Fibroblast of the aortic adventitia (primary cell): ENCODE measurements around the gene KLK13. TPM values are rescaled to one million over a fixed set of nuclear protein-coding genes. Genes with fewer than 3 reads are reported as not detected.
A peak's percentile ranks its signal among the peaks of the same experiment; 100 is the strongest.

Experiments
- DNase-seq: peaks from one replicate; pipeline ENCODE4 v3.0.0-alpha.2; 2010; ENCODE audit warnings: low read depth
- H3K4me3 ChIP-seq: 2 replicates; pipeline ENCODE4 v1.5.1; 2011; ENCODE audit warnings: low read depth, mild to moderate bottlenecking, control low read depth, low read length, moderate library complexity
- total RNA-seq: library from RNA; depleted of rRNA; stranded (reverse); fragments of >200 nt; gene quantifications from 2 replicates; pipeline ENCODE4 v1.2.3, GENCODE V29; 2012; ENCODE audit warnings: low replicate concordance
- TF ChIP-seq, protein P1 (sequence below): IDR thresholded peaks from 2 replicates; pipeline ENCODE4 v1.5.1; 2011; ENCODE audit warnings: mild to moderate bottlenecking, low read length, control low read depth, inconsistent platforms; ENCODE audit not compliant: insufficient read depth

Gene KLK13
- total RNA-seq, 1 donor, result not detected

DNA sequence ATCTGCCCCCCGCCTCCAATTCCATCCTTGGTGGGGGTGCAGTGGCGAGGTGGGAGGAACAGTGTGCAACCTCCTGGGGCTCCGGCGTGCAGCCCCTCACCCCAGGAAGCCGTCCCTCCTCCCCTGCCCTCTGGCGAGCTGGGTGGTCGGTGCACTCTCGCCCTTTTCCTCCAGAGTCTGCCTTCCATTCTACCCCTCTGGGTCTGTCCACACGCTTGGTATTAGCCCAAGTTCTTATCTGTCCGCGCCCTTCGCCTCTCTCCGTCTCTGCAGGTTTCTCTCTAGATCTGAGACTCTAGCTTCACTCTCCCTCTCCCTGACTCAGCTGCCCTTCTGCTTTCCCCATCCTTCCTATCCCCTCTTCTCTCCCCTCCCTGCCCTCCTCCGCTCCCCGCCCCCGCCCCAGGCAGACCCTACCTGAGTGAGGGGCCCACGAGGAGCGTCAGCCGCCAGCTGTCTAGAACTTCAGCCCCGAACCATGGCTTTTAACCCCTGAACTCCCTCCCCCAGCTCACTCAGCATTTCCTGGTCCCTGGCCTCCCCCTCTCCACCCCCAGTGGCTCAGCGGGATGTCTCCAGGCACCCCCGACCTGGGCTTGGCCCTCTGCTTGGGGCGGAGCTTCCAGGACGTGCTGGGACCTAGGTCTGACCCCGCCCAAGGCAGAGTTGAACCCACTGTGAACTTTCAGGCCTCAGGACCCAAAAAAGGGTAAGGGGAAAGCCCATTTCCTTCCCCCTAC, 499 bp upstream of the KLK13 start:
- peak overlapping the region; percentile 28 for H3K4me3 ChIP-seq

DNA sequence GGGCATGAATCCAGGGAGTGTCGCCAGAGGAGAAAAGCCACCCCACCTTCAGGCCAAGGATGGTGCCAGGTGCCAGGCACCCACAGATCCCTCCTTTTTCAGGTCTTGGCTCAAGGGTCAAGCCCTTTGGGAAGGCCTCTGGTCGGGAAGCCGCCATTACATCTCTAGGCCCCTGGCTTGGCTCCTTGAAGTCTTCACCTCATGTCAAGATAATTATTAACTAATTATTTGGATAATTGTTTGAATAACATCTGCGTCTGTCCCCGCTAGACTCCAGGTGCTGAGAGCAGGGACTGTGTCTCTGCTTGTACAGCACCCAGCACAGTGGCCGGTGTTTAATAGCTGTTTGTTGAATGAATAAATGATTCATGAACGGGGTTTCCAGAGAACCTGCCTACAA, 1.2 kb downstream of the KLK13 start:
- H3K4me3 ChIP-seq, result no peak overlapping the region
- TF ChIP-seq, protein P1, sequence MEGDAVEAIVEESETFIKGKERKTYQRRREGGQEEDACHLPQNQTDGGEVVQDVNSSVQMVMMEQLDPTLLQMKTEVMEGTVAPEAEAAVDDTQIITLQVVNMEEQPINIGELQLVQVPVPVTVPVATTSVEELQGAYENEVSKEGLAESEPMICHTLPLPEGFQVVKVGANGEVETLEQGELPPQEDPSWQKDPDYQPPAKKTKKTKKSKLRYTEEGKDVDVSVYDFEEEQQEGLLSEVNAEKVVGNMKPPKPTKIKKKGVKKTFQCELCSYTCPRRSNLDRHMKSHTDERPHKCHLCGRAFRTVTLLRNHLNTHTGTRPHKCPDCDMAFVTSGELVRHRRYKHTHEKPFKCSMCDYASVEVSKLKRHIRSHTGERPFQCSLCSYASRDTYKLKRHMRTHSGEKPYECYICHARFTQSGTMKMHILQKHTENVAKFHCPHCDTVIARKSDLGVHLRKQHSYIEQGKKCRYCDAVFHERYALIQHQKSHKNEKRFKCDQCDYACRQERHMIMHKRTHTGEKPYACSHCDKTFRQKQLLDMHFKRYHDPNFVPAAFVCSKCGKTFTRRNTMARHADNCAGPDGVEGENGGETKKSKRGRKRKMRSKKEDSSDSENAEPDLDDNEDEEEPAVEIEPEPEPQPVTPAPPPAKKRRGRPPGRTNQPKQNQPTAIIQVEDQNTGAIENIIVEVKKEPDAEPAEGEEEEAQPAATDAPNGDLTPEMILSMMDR, result no peak
- DNase-seq, result no peak

More for the DNA sequence above, 499 bp upstream of the KLK13 start:
- TF ChIP-seq, protein P1, result no peak
- DNase-seq, result no peak

DNA sequence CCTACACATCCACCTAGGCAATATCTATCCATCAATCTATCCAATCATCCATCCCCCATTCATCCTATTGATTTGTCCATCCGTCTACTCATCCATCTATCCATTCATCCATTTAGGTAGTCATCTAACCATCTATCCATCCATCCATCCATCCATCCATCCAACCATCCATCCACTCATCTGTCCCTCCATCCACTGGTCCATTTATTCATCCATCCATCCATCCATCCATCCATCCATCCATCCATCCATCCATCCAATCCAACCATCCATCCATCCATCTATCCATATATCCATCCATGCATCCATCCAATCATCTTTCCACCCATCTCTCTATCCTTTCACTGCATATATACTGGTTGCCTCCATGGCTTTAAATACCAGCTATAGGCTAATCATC, 3.9 kb downstream of the KLK13 start:
- TF ChIP-seq, protein P1, result no peak
- DNase-seq, result no peak
- no peak overlapping the region for H3K4me3 ChIP-seq

DNA sequence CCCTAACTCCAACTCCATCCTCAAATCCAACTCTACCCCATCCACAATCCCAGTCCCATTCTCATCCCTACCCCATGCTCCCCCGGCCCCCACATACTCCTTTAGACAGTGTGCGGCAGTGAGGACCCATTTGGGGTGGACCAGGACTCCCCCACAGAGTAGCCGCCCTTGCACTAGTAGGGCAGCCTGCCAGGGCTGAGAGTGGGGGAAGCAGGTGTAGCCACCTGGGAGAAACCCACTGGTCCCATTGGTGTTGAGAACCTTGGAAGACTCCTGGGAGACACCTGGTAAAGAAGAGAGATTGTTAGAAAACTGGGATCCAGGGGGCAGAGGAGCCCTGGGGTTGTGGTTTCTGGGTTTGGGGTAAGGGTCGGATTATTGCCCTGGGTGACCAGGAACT, 4.6 kb downstream of the KLK13 start:
- TF ChIP-seq, protein P1, result no peak
- DNase-seq, result no peak
- H3K4me3 ChIP-seq, result no peak overlapping the region

DNA sequence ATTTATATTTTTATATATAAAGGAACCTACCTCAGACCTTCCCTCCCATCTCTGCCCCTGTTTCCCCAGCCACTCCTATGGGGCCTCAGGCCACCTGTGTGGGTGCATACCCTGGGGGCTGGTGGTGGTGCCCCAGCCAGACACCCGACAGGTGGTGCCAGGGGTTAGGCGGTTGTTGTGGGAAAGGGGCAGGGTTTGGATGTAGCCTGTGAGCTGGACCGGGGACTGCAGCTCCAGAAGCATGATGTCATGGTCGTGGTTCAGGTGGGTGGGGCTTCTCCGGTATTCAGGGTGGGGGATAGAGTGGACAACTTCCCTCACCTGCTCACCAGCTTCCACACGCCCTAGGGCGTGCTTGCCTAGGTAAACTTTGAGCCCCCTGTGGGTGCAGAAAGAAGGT, 5.2 kb downstream of the KLK13 start:
- H3K4me3 ChIP-seq, result no peak overlapping the region
- TF ChIP-seq, protein P1, result no peak
- no peak for DNase-seq

DNA sequence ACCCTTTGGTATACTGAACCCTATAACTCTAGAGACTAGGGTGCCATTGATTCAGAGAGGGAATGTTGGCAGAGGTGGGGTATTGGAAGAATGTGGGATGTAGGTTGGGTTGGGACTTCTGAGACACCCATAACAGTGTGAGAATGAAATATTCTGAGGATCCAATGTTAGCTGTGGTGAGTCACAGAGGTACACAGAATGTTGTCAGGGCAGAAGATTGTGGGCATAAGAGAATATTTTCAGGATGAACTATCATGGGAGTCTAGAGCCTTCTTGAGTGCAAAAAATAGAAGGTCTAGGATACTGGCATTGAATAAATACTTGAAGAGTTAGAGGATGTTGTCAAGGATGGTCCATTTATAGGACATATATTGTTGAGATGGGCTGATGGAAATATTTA, 9.0 kb downstream of the KLK13 start:
- DNase-seq, result no peak
- no peak overlapping the region for H3K4me3 ChIP-seq
- TF ChIP-seq, protein P1, result no peak

DNA sequence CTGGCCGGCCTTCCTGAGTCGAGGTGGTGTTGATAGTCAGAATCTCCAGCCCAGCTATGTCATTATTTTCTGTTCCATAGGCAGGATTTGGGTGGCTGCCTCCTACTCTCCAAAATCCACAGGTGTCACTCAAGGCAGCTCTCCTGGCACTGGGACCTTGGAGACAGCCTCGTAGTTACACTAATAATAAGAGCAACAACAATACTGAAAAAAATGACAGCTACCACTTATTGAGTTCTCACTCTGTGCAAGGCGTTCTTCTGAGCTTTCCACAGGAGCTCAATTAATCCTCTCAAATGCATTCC, 17.9 kb downstream of the KLK13 start:
- TF ChIP-seq, protein P1, result no peak
- DNase-seq, result no peak
- no peak overlapping the region for H3K4me3 ChIP-seq
